ENCODE results near the gene PDE8B.

PDE8B gene, protein sequence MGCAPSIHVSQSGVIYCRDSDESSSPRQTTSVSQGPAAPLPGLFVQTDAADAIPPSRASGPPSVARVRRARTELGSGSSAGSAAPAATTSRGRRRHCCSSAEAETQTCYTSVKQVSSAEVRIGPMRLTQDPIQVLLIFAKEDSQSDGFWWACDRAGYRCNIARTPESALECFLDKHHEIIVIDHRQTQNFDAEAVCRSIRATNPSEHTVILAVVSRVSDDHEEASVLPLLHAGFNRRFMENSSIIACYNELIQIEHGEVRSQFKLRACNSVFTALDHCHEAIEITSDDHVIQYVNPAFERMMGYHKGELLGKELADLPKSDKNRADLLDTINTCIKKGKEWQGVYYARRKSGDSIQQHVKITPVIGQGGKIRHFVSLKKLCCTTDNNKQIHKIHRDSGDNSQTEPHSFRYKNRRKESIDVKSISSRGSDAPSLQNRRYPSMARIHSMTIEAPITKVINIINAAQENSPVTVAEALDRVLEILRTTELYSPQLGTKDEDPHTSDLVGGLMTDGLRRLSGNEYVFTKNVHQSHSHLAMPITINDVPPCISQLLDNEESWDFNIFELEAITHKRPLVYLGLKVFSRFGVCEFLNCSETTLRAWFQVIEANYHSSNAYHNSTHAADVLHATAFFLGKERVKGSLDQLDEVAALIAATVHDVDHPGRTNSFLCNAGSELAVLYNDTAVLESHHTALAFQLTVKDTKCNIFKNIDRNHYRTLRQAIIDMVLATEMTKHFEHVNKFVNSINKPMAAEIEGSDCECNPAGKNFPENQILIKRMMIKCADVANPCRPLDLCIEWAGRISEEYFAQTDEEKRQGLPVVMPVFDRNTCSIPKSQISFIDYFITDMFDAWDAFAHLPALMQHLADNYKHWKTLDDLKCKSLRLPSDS

DNA sequence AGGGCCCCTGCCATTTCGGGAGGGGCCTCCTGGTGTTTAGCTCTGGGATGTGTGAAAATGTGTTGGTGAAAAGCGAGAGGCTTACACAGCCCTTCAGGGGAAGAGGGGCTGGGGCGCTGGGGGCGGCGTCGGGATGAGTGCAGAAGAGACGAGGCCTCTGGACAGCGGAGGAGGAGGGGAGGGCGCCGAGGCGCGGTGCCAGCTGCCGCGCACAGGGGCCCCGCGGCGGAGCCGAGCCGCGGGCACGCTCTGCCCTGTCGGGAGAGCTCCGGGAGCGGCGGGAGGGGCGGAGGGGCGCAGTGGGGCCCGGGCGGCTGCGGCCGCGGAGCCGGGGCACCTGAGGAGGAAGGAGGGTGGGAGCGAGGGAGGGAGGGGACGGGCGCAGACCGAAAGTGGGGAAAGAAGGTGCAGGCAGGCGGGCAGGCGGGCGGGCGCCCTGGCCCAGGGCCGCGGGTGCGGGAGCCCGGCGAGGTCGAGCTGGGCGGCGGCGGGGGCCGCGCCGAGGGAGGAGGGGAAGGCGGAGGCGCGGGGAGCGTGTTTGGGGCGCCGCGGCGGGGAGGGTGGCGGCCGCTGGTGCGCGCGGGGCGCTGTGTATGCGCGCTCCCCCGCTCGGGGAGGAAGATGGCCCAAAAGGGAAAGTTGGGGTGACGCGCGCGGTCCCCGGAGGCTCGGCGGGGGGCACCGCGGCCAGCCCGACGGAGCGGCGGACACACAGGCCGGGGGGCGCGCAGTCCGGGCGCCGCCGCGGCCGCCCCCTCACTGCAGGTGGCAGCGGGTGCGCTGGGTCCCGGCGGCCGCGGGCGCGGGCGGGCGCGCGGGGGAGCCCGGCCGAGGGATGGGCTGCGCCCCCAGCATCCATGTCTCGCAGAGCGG is at the start of gene PDE8B:
Gene PDE8B (plus strand): TSS at position 590 of the 873 bp plus-strand sequence. CDS start 246 bp downstream, at position 836.
- DNase-seq (ENCODE audit: low read depth in 2 of 2) = no peak

DNA sequence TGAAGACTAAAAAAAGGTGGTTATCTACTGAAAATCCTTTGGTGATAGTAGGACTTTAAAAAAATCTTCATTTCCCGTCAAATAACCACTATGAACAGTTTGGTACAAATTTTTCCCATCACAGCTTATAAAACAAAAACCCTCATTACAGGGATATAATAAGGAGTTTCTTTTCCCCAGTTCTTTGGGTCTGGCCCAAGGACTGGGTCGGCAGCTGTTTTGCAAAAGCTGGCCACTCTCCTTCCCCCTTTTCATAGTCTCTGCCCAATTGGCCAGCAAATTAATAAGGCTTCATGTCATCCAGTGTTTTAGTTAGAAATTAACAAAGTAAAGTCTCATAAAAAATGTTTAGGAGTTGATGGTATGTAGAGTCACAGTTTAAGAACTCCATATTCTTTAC is 47.0 kb upstream of the PDE8B start:
- no peak for DNase-seq (ENCODE audit: low read depth in 2 of 2)

DNA sequence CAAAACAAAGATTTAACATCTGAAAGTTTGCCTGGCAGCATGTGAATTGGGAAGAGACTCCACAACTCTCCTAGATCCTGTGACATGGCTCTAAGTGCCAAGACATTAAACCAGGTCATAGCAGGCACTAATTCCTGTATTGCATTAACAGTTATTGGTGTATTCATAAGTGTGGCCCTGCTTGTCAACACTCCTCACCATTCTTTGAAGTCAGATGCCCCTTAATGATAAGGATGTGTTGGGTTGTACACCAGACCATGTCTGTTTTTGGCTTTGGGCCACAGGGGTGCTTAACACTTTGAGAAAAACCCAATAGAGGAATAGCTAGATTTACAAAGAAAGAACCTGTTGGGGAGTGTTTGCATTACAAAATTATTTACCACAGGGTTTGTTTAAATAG is 43.4 kb upstream of the PDE8B start:
- no peak for DNase-seq (ENCODE audit: low read depth in 2 of 2)

DNA sequence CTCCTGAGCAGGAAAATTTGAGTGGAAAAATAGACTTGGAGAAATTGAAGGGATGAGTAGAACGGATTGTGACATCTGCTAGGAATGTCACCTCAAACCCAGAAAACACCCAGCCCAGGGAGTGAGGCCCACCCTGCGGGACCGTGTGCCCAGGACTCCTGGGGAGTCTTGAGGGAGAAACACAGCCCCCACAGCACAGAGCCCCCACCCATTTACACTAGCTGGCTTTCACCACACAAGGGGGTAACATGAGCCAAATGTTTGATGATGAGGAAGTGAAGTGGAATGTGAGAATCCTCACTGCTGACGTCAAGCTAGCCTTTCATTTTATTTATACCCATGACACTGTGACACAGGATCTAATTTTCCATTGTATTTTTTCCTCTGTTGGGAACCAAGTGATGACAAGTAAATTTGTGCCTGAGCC is 42.8 kb upstream of the PDE8B start:
- DNase-seq (ENCODE audit: low read depth in 2 of 2) = no peak

DNA sequence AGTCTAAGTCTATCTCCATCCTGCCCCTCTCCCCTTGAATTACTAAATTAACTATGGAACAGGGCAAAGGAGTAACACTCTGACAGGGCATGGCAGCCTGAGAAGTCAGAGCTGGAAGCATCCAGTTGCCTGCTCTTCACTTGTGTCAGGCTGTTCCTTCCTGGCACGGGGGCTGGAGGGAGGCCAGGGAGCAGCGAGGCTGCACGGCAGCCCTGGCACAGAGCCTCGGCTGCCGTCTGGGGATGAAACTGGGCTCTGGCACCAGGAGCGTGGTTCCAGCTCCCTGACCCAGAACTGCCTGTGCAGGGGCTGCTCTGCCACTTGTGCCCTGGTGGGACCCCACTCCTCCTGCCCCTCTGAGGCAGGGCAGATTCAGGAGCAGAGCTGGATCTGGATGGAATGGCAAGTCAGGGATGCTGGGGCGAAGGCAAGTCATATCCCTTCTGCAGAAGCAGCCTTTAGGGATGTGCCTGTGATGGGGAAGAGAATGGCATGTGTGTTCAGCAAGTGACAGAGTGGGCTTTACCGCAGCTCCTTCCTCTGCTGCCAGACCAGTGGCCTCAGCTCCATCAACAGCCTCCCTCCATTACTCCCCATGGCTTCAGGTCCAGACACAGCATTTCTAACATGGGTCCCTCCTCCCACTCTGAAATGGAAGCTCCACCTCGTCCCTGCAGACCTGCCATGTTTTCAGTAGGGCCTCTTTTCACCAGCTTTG is 42.2 kb upstream of the PDE8B start:
- DNase-seq (ENCODE audit: low read depth in 2 of 2) = no peak

DNA sequence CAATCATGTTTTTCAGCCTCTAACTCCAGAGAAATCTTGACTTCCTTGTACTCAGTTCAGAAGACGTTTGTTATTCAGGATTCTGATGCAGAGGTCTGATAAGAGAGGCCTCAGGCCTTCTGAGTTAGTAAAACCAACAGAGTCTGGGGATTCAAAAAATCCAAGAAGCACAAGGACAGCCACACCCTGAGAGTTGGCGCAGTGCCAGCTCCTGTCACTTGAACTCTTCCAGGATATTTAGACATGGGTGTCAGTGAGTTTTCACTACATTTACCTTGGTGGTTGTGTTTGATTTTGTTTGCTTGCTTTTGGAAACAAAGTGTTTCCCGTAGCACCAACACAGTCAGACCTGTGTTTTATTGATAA is 41.6 kb upstream of the PDE8B start:
- DNase-seq (ENCODE audit: low read depth in 2 of 2) = no peak

DNA sequence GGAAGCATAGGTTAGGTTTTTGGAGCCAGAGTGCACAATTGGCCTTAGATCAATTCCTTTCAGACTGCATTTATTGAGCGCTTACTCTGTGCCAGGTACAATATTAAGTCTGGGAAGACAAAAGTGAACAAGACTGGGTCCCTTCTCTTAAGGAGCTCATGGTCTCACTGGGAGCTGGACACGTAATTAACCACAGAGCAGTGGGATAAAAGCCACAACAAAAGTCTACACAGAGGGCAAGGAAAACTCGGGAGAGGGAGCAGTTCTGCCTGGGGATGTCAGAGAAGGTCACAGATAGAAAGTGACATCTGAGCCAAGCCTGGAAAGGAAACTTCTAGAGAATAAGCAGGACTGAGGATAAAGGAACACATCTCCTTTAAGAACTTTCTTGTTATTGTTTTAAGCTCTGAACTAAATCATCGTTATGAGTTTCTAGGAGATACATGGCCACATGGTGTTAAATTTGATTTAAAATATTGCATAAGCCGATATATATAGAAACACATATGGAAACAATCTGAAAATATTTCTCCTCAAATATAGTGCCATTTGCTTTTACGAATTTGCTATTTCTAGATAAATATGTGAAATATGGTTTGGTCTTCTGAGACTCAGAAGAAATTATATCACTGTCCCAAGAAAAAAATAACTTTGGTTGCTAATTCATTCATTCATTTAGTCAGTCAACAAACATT is 40.1 kb upstream of the PDE8B start:
- DNase-seq (ENCODE audit: low read depth in 2 of 2) = no peak

DNA sequence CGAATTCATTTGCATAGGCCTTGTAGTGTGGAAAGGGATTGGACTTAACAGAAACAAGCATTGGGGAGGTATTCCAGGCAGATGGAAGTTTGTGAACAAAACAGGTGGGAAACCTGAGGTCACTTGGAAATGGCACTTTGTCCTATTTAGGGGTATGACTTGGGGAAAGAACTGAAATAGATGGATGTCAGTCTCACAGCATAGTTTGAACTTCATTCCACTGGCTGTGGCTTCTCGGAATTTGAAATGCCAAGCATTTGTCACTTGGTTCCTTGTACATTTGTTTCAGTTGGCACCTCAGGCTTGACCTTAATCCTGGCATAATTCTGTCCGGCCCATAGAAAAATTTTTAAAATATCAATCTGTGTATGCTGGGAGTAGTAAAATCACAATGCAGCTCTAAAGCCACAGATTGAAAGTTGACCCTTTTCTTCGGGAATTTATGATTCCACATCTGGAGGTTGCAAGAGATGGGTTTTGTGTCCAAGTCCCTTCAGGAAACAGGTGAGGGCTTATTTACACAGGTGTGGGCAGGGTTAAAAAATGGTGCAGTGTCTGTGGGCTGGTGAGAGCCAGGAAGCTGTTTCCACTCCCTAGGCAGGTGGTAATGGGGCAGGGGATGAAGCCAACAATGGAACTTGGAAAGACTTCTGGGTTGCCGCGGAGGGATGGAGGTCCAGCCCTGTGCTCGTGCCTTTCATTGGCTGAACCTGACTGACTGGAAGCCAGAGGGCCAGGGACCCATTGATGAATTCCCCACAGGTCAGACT is 39.2 kb upstream of the PDE8B start:
- no peak for DNase-seq (ENCODE audit: low read depth in 2 of 2)

DNA sequence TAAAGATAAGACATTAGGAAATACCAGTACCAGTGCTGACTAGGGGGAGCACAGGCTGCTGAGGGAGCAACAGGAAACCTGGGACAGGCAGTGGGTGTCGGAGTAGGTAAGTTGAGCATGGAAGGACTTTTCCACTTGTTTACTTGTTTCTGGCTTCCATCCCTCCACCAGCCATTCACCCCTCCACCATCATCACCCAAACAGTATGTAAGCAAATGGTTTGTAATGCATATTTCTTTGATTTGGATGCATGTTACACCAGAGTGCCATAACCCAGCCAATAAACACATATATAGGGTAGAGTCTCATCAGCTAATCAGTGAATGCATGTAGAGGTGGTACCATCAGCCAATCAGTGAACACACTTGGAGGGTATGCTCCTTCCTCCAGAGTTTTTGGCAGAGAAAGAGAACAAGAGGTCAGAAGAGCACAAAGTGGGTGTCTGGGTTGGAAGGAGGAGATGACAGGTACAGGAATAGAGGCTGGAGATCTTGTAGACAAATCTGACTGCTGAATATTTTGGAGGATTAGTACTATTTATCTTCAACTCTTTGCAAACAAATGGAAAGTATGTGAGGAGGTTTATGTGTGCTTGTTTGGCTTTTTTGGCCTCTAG is 37.7 kb upstream of the PDE8B start:
- no peak for DNase-seq (ENCODE audit: low read depth in 2 of 2)

DNA sequence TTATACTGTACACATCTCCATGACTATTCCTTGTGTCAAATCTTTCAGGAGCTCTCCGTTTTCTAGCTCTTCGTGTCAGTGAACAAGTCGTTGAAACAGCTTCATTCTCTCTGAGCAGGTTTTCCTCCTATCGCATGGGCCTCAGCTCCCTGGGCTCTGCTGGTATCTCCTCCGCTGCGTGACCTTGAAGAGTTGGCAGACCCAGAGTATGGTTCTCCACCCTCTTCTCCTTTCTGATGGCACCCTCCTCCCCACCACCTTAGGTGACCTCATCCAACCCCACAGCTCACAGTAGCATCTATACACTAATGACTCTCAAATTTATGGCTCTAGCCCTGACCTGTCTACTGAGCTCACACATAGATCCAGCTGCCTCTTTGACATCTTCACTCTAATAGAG is 36.0 kb upstream of the PDE8B start:
- DNase-seq (ENCODE audit: low read depth in 2 of 2) = no peak

DNA sequence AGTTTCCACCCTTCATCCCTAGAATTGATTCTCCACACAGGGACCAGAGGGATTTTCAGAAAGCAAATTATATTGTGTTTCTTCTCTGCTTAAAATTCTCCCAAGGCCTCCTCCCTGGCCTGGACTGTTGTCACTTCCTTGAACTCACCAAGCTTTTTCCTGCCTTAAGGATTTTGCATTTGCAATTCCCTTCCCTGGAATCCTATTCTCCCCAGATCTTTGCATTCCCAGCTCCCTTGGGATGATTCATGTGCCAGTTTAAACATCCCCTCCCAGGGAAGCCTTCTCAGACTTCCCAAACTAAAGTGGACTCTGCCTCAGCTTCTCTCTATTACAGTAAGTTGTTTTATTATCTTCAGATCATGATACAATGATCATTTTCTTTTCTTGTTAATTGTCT is 35.2 kb upstream of the PDE8B start:
- DNase-seq (ENCODE audit: low read depth in 2 of 2) = no peak

DNA sequence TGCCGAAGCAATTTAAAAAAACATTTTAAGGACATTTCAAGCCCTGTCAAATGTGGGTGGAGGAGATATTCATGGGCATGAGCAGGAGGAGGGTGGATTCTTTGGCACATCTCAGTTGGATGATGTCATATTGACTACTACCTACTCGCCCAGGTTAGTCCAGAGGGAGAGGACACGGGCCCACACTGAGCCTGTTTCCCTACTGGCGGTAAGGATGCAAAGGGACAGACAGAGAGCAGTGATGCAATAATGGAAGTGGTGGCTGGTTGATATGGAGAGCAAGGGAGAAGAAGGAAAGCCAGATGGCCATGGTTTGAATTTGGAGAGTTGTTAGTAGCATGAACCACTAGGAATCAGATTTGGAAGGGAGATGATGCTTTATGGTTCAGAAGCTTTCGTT is 34.1 kb upstream of the PDE8B start:
- DNase-seq (ENCODE audit: low read depth in 2 of 2) = no peak

DNA sequence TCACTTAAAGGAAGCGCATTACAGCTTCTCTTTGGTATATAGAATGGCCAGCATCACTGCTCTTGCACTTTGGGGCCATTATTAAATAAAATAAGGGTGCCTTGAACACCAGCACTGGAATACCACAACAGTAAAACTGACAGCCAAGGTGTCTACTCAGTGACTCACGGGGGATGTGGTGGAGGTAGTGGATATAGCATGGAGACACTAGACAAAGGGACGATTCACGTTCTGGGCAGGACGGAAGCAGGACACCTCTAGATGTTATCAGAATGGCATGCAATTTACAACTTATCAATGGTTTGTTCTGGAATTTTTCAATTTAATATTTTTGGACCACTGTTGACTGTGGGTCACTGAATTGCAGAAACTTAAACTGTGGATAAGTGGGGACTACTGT is 32.9 kb upstream of the PDE8B start:
- DNase-seq (ENCODE audit: low read depth in 2 of 2) = no peak

DNA sequence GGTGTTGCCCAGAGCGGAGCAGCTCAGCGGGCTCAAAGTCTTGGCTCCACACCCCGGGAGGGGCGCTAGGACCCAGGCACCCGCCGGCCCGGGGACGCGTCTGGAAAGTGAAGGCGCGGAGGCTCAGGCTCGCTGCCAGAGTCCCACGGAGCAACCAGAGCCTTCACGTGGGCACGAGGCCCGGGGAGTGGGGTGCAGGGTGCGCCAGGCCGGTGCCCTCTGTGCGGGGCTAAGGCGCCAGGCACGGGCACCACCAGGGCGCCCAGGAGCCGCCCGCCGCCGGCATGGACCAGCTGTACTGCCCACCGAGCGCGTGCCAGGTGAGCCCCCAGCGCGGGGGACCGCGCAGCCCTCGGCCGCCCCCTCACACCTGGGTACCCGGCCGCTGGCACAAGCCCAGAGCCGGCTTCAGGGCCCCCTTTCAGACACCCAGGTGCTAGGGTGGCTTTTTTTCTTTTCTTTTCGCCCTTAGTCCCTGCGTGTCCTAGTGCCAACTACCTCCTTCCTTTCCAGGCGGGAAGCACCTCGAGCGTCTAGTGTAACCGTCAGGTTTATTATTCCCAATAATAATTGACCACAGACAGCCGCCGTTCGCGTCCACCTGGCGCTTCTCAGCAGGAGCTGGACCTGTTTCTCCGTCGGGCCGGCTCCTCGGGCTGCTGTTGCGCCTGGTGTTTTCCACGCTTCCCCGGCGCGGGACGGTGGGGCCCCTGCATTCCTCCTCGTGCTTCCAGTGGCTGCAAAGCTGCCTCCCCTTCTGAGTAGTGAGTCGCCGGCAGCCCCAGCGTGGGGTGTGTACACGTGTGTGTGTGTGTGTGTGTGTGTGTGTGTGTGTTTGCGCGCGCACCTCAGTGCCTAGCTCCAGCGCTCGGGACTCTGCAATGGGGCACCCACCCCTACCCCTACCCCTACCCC is 30.1 kb upstream of the PDE8B start:
- no peak for DNase-seq (ENCODE audit: low read depth in 2 of 2)

DNA sequence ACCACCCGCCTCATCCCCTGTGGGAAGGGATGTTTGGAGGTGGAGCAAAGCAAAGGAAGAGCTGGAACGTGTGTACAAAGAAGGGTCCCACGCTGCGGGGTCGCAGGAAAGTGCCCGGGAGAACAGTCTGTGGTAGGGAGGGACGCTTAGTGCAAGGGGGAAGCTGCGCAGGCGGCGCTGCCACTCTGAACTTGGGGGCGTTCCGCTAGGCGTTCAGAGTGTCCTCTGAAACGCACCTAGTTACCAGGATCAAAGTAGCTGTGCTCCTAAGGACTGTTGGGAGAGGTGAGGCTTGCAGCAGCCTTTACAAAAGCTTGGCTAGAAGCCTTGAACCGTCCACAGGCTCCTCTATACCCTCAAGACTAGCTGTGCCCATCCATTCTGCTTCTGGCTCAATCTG is 29.3 kb upstream of the PDE8B start:
- no peak for DNase-seq (ENCODE audit: low read depth in 2 of 2)

DNA sequence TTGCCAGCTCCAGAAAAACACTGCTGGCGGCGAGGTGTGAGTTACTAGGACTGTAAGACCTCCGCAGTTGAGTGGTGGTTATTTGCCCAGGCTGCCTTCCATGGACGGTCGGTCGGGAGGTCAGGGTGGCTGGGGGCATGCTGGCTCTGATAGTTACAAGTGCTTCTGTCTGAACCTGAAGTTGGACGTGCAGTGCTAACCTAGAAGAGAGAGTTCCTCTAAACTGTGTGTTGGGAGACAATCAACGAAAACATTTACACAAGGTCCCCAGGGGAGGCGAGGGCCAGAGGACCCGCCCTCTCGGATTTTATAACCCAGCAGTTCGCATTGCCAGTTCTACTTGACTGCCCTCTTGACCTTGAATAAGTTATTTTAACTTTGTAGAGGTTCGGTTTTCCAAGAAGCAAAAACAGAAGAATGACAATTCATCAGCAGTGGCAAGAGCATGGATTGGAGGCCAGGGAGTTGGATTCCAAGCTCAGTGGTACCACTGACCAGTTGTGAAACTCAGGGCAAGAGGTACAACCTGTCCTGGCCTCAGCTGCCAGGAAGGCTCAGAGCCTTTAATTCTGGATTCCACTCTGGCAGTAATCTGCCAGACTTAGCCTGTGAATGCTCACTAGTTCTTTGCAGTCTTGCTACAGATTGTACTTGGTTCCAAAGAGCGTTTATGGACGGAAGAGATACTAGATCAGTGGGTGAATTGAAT is 28.7 kb upstream of the PDE8B start:
- no peak for DNase-seq (ENCODE audit: low read depth in 2 of 2)

DNA sequence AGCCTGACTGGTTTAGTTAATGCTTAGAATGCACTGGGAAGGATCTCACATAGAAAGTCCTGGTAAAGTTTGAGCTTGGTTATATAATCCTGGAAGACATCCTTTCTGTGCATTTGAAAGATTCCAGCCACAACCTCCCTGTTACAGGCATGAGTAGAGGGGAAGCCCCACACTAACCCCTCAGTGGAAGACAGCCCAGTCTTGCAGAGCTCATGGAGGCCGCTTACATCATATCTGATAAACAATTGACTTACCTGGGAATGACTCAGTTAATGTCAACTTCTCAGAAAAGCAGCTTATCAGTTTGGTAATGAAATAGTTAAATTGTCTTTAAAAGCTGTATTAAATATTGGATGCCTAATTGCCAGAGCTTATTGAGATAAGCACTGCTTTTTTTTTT is 28.1 kb upstream of the PDE8B start:
- no peak for DNase-seq (ENCODE audit: low read depth in 2 of 2)
